Esophagus squamous epithelium (tissue), 4 donors: ENCODE results near the gene LBX2.

Experiments
- POLR2A ChIP-seq, 4 donors: fragments of 450-650 bp; IDR thresholded peaks; one replicate each; pipeline ENCODE4 v1.6.1; 2017; ENCODE audit warnings: antibody characterized with exemption in 4 of 4, mild to moderate bottlenecking in 4 of 4, moderate library complexity in 3 of 4
- TF ChIP-seq, protein P1 (sequence below), 6 experiments: fragments of 450-650 bp in 4 of 6; fragments of 200-600 bp in 2 of 6; sonication (generic) in 2 of 6; IDR thresholded peaks; one replicate each; pipeline ENCODE4 v1.5.1; 2016 to 2019; ENCODE audit warnings: antibody characterized with exemption in 6 of 6, mild to moderate bottlenecking in 4 of 6, moderate library complexity in 4 of 6

DNA sequence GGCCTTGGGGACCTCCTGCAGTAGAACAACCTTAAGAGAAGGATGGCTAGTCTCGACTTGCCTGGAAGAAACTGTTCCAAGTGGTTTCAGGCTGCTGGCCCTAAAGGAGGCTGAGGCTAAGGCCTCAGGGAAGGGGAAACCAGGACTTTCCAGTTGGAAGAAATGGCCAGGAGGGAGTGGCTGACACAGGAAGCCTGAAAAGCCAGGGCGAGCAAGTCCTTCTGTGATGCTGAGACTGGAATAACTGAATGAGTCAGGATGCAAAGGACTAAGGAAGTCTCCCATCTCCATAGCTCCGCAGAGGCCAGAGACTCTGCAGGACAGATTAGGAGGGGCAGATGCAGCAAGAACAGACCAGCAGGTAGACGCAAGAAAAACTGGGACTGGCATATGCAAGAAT is 37.7 kb upstream of the LBX2 start:
- TF ChIP-seq, protein P1, sequence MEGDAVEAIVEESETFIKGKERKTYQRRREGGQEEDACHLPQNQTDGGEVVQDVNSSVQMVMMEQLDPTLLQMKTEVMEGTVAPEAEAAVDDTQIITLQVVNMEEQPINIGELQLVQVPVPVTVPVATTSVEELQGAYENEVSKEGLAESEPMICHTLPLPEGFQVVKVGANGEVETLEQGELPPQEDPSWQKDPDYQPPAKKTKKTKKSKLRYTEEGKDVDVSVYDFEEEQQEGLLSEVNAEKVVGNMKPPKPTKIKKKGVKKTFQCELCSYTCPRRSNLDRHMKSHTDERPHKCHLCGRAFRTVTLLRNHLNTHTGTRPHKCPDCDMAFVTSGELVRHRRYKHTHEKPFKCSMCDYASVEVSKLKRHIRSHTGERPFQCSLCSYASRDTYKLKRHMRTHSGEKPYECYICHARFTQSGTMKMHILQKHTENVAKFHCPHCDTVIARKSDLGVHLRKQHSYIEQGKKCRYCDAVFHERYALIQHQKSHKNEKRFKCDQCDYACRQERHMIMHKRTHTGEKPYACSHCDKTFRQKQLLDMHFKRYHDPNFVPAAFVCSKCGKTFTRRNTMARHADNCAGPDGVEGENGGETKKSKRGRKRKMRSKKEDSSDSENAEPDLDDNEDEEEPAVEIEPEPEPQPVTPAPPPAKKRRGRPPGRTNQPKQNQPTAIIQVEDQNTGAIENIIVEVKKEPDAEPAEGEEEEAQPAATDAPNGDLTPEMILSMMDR (IDR thresholded peaks at IDR 0.05): no peak
- no peak for TF ChIP-seq POLR2A (IDR thresholded peaks at IDR 0.05)
